Measurements from ENCODE around the gene SCML2.
"Not testable (repeated sequence)": the region's sequence is repeated elsewhere in the genome, so short reads cannot be mapped to it uniquely, and the experiment has no call there.

SCML2 gene

GRCh38 chrX:18271309-18271708, 83.2 kb downstream of the SCML2 start:
- DNase-seq (ENCODE audit: low read depth), result no peak

- no peak for DNase-seq (ENCODE audit: low read depth)
Observed at GRCh38 chrX:18255059-18255458, 99.4 kb downstream of the SCML2 start.

- no peak for DNase-seq (ENCODE audit: low read depth)
Observed at GRCh38 chrX:18252644-18253359, 101.7 kb downstream of the SCML2 start.

GRCh38 chrX:18229646-18230045, 124.8 kb downstream of the SCML2 start:
- DNase-seq (ENCODE audit: low read depth), result not testable (repeated sequence)

GRCh38 chrX:18228069-18228468, 126.4 kb downstream of the SCML2 start:
- DNase-seq (ENCODE audit: low read depth), result no peak

- DNase-seq (ENCODE audit: low read depth), result no peak
Observed at GRCh38 chrX:18227458-18227857, 127.0 kb downstream of the SCML2 start.

GRCh38 chrX:18220786-18221185, 133.7 kb downstream of the SCML2 start, which contains the start of gene BEND2:
TSS of gene BEND2 (minus strand) at chrX:18220886. CDS start at chrX:18220750, 136 bp downstream.
- no peak for DNase-seq (ENCODE audit: low read depth)

- no peak for DNase-seq (ENCODE audit: low read depth)
Observed at GRCh38 chrX:18210470-18210869, 144.0 kb downstream of the SCML2 start.

GRCh38 chrX:18206657-18207056, 147.8 kb downstream of the SCML2 start:
- DNase-seq (ENCODE audit: low read depth), result no peak

GRCh38 chrX:18203631-18204030, 150.9 kb downstream of the SCML2 start:
- no peak for DNase-seq (ENCODE audit: low read depth)

GRCh38 chrX:18194688-18195087, 159.8 kb downstream of the SCML2 start:
- DNase-seq (ENCODE audit: low read depth), result no peak

Measured in activated T-helper 1 cell treated with Interleukin-2 at 50 U/mL for 16 hours (primary cell).